Thyroid gland (tissue), 4 donors: ENCODE measurements around the gene PSD.

Experiments
- POLR2A ChIP-seq, 2 donors: fragments of 450-650 bp; IDR thresholded peaks; one replicate each; pipeline ENCODE4 v1.6.1; 2017; ENCODE audit warnings: antibody characterized with exemption in 2 of 2, mild to moderate bottlenecking in 2 of 2, moderate library complexity in 1 of 2
- TF ChIP-seq, protein P1 (sequence below), 6 experiments: fragments of 200-600 bp in 3 of 6; fragments of 450-650 bp in 3 of 6; sonication (generic) in 3 of 6; IDR thresholded peaks; one replicate each; pipeline ENCODE4 v1.5.1; 2016 to 2019; ENCODE audit warnings: antibody characterized with exemption in 6 of 6, mild to moderate bottlenecking in 2 of 6, inconsistent platforms in 1 of 6, moderate library complexity in 1 of 6

DNA sequence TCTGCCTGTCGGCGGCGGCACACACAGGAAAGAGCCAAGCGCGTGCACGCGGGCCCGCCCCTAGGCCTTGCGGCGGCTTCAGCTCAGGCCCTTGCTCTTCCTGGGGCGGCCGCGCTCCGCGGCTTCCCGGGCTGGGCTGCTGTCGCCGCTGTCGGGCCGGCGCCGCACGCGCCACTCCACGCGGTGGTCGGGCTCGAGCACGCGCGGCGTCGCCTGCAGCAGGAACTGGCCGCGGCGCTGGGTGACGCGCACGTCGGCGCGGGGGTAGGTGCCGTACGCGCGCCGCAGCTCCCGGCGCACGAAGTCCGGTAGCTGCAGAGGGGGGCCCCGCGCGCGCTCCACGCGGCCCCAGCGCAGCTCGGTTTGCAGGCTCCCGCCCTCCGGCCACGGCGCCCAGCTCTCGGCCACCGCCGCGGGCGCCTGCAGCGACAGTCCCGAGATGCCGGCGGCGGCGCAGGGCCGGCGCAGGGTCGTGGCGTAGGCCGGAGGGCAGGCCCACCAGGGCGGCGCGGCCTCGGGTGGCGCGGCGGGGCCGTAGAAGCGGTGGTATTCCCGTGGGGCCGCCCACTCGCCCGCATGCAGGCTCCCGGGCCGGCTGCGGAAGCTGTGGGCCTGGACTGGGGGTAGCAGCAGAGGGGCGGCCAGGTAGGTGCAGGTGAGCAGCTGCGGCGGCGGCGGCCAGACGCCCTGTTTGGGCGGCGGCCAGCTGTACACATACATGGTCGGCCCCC, 32.0 kb upstream of the PSD start:
- TF ChIP-seq, protein P1, sequence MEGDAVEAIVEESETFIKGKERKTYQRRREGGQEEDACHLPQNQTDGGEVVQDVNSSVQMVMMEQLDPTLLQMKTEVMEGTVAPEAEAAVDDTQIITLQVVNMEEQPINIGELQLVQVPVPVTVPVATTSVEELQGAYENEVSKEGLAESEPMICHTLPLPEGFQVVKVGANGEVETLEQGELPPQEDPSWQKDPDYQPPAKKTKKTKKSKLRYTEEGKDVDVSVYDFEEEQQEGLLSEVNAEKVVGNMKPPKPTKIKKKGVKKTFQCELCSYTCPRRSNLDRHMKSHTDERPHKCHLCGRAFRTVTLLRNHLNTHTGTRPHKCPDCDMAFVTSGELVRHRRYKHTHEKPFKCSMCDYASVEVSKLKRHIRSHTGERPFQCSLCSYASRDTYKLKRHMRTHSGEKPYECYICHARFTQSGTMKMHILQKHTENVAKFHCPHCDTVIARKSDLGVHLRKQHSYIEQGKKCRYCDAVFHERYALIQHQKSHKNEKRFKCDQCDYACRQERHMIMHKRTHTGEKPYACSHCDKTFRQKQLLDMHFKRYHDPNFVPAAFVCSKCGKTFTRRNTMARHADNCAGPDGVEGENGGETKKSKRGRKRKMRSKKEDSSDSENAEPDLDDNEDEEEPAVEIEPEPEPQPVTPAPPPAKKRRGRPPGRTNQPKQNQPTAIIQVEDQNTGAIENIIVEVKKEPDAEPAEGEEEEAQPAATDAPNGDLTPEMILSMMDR (IDR thresholded peaks at IDR 0.05), result no peak
- peak; percentile 8 to 89 for TF ChIP-seq POLR2A (IDR thresholded peaks at IDR 0.05)
